Activated CD4-positive, alpha-beta T cell treated with anti-CD3 and anti-CD28 coated beads for 36 hours (primary cell): ENCODE data around the gene SMYD3. TPM values are rescaled to one million over a fixed set of nuclear protein-coding genes. Genes with fewer than 3 reads are reported as not detected.

Experiments
- ATAC-seq: fragments of 200-7000 bp; cut with Tn5 transposase; one replicate; pipeline ENCODE4 v1.10.0; 2021; ENCODE audit warnings: mild to moderate bottlenecking, moderate library complexity
- CTCF ChIA-PET: fragments of 350-600 bp; sonication (Branson Sonifier 250); formaldehyde crosslinking; loops from one replicate; lab custom pipeline; 2021; ENCODE audit warnings: antibody characterized with exemption; lab: Charles Lee
- POLR2A ChIA-PET: fragments of 350-600 bp; sonication (Branson Sonifier 250); formaldehyde crosslinking; loops from one replicate; lab custom pipeline; 2021; ENCODE audit warnings: antibody characterized with exemption, inconsistent platforms; lab: Charles Lee
- DNase-seq: peaks from one replicate; pipeline ENCODE4 v3.0.0-alpha.2; 2020
- H3K27ac Mint-ChIP-seq: one replicate; pipeline ENCODE4 v1.8.0; 2021; ENCODE audit warnings: mixed read lengths
- H3K27me3 Mint-ChIP-seq: one replicate; pipeline ENCODE4 v1.8.0; 2021; ENCODE audit warnings: mixed read lengths
- H3K36me3 Mint-ChIP-seq: one replicate; pipeline ENCODE4 v1.8.0; 2021; ENCODE audit warnings: low read depth, mixed read lengths
- H3K4me1 Mint-ChIP-seq: one replicate; pipeline ENCODE4 v1.8.0; 2021; ENCODE audit warnings: mixed read lengths
- H3K4me3 Mint-ChIP-seq: one replicate; pipeline ENCODE4 v1.8.0; 2021; ENCODE audit warnings: mild to moderate bottlenecking, moderate library complexity, mixed read lengths
- H3K9me3 Mint-ChIP-seq: one replicate; pipeline ENCODE4 v1.8.0; 2021; ENCODE audit warnings: low read depth, mixed read lengths
- intact Hi-C, 2 experiments: fragments of 100-400 bp; cut with DNase I in 1 of 2; cut with micrococcal nuclease in 1 of 2; formaldehyde crosslinking; loops; one replicate each; pipeline versions ENCODE4 v1.14.2 to v1.15.1; 2022 to 2024; cut with DNase I, micrococcal nuclease
- total RNA-seq, 2 experiments: library from RNA; stranded (reverse); gene quantifications; one replicate each; pipeline ENCODE4 v1.2.3, GENCODE V29; 2021

Gene SMYD3
- total RNA-seq, 2 experiments from 2014 or later, result 17.2 to 18.4 TPM

DNA sequence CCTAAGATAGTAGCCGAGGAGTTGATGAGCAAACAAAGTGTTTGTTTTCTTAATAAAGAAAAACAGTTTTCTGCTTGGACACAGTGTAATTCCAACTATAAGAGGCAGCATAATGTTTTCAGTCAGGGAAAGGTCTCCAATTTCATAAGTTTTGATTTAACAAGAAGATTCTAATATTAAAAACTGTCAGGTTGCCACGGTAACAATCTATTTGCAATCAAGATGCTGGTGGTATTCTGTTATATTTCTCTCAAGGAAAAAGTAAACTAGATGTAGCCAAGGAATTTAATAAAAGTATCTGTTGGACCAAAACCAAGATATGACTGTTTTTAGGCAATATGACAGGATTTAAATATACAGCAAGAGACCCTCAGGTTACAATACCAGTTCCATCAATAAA lies 211.7 kb downstream of the SMYD3 start:
- Mint-ChIP-seq H3K4me1 (peaks cover 2% of the 10 kb centered on the region), H3K27ac (no peak overlapping the region), H3K36me3 (peaks cover 10% of the 10 kb centered on the region), H3K27me3 (no peaks in the 10 kb centered on the region), H3K9me3 (no peaks in the 10 kb centered on the region), H3K4me3 (no peak overlapping the region)
- ChIA-PET CTCF (no interaction called here), POLR2A (no interaction called here)
- intact Hi-C loops, result no loop called here
- no peak for ATAC-seq
- DNase-seq, result no peak

DNA sequence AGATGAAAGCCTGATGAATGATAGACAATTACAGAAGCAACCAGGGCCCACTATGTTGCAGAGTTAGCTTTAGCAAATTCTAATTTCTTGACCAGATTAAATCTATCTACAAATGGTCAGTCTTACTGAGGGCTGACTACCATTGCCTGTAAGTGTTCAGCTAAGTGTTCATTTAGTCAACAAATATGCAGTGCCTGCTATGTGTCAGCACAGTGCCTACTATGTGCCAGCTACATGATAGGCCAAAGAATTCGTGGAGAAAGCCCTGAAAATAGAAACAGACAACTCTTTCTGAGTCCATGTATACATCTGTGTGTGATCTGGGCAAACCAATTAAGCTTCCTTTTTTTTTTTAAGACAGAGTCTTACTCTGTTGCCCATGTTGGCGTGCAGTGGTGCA lies 212.8 kb downstream of the SMYD3 start:
- no peaks in the 10 kb centered on the region for H3K27me3 Mint-ChIP-seq
- peaks cover 2% of the 10 kb centered on the region for H3K4me1 Mint-ChIP-seq
- DNase-seq, result no peak
- H3K36me3 Mint-ChIP-seq, result peaks cover 3% of the 10 kb centered on the region
- no peak overlapping the region for H3K27ac Mint-ChIP-seq
- intact Hi-C loops, result no loop called here
- ATAC-seq, result no peak
- no peak overlapping the region for H3K4me3 Mint-ChIP-seq
- CTCF ChIA-PET, result no interaction called here
- POLR2A ChIA-PET, result no interaction called here
- no peaks in the 10 kb centered on the region for H3K9me3 Mint-ChIP-seq

DNA sequence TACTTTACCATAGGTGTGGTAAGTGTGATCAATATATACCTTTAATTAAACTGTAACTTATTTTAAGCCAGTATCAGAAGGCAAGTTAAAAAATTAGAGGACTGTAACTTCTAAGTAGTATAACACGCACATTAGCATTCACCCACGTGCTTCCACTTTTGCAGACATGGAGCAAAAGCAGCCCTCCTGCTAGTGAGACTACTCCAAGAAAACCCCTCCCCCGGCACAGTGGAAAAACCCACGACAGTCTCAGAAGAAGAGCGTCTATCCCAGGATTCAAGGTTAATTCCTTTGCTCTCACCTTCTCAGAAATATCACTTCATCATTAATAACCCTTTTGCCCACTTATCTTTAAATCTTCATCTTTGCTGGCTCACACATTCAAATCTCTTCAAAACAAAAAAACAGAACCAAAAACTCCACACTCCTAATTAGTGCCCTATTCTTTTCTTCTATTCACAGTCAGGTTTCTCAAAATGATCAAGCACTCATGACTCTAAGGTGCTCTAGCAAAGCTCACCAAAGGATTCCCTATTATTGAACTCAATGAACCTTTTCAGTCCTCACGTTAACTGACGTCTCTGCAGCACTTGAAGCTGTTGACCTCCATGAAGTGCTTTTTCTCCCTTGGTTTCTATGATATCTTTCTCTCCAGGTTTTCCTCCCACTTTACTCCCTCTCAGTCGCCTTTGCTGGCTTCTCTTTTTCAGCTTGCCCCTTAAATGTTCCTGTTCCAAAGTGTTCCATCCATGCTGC lies 213.5 kb downstream of the SMYD3 start:
- no peak for ATAC-seq
- Mint-ChIP-seq H3K4me1 (peaks cover 2% of the 10 kb centered on the region), H3K36me3 (peaks cover 3% of the 10 kb centered on the region), H3K9me3 (no peaks in the 10 kb centered on the region), H3K4me3 (no peak overlapping the region), H3K27me3 (no peaks in the 10 kb centered on the region), H3K27ac (no peak overlapping the region)
- intact Hi-C loops, result no loop called here
- POLR2A ChIA-PET, result no interaction called here
- no peak for DNase-seq
- CTCF ChIA-PET, result no interaction called here

DNA sequence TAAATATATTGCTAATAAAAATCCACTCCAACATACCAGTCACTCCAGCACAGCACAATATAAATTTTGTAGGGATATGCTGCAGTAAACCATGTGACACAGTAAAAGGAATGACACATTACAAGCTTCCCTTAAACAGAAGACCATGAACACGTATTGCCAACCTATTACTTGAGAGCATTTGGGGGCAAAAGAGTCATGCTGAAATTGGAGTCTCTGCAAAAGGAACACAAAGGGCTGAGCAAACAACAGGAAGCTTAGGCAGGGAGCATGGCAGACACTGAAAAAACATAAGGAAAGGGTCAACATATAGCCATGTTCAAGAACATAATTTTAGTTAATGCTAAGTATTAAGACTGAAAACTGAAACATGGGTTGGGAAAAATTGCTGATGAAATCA lies 214.5 kb downstream of the SMYD3 start:
- intact Hi-C loops, result no loop called here
- Mint-ChIP-seq H3K27me3 (no peaks in the 10 kb centered on the region), H3K4me3 (no peak overlapping the region), H3K9me3 (no peaks in the 10 kb centered on the region), H3K27ac (no peak overlapping the region), H3K36me3 (peaks cover 3% of the 10 kb centered on the region), H3K4me1 (peaks cover 2% of the 10 kb centered on the region)
- ChIA-PET CTCF (no interaction called here), POLR2A (no interaction called here)
- no peak for ATAC-seq
- DNase-seq, result no peak

DNA sequence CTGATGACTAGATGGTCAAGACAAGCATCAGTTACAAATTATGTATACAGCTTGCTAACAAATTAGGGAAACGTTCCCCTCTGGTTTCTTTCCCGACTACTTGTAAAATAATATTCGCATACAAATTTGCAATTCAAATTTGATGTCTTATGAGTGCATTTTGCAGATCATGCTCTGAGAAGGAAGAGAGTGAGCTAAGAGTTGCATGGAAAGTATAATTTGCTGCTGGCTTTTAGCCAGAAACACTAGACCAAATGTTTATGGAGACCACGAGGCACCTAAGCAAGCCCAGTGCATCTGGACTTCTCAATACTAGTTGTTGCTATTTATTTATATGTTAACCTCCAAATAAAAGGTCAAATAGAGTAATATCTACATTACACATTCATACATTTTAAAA lies 216.0 kb downstream of the SMYD3 start:
- ChIA-PET POLR2A (no interaction called here), CTCF (no interaction called here)
- Mint-ChIP-seq H3K36me3 (peaks cover 3% of the 10 kb centered on the region), H3K9me3 (no peaks in the 10 kb centered on the region), H3K27me3 (no peaks in the 10 kb centered on the region), H3K4me1 (no peaks in the 10 kb centered on the region), H3K4me3 (no peak overlapping the region), H3K27ac (no peak overlapping the region)
- DNase-seq (no peak), ATAC-seq (no peak)
- intact Hi-C loops, result no loop called here

DNA sequence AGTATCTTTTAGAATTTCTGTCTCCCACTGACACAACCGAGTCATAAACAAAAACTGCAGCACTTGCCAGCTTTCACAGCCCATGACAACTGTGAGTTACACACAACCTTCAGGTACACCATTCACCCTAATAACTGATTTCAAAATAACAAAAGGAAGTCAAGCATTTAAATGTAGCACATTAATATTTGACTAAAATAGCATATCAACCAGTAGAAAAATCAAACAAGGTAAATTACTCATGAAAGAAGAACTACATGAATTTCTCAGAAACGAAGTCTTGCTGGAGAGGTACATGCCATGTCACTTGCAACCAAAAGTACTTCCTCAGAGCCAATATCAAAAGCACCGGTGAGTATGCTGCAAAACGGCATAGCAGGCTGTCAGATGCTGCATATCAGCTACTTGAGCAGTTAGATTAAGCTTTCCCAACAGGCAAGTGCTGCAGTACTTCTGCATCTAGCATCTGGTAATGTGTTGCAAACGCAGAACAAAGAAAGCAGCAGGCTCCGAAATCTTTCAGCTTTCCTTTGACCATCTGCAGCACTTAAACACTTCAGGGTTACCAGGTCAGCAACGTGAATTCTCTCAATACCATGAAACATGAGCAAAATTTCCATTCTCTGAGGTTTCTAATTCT lies 223.2 kb downstream of the SMYD3 start:
- H3K4me3 Mint-ChIP-seq, result no peak overlapping the region
- ATAC-seq (no peak), DNase-seq (no peak)
- no peak overlapping the region for H3K27ac Mint-ChIP-seq
- no peaks in the 10 kb centered on the region for H3K4me1 Mint-ChIP-seq
- intact Hi-C loops, result loop anchor here in 1 of 2 experiments (5.0 kb wide), 1 partner anchor 272 kb away; no protein-coding TSS in a partner anchor
- CTCF ChIA-PET, result interaction anchor here (1.1 to 1.3 kb wide), 3 partner anchors 14 to 31 kb away, joined by 3 read pairs; no protein-coding TSS in a partner anchor
- POLR2A ChIA-PET, result no interaction called here
- H3K9me3 Mint-ChIP-seq, result no peaks in the 10 kb centered on the region
- no peaks in the 10 kb centered on the region for H3K36me3 Mint-ChIP-seq
- H3K27me3 Mint-ChIP-seq, result no peaks in the 10 kb centered on the region

DNA sequence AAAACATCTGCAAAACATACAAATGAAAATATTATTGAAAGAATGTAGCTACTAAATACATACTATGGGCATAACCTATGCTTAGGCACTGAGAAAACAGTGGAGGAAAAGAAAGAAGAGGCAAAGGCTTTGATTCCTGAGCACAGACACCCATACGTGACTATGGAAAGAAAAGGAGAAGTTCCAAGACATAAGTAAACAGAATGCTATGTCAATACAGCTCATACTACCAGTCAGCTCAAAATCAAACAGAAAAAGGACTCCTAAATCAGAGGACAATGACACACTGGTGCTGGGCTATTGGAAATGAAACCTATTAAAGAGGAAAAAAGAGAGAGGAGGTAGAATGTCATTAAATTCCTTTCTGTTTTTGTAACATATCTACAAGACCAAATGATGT lies 225.4 kb downstream of the SMYD3 start:
- no peak overlapping the region for H3K4me3 Mint-ChIP-seq
- H3K9me3 Mint-ChIP-seq, result no peaks in the 10 kb centered on the region
- no peaks in the 10 kb centered on the region for H3K27me3 Mint-ChIP-seq
- no peak overlapping the region for H3K27ac Mint-ChIP-seq
- H3K36me3 Mint-ChIP-seq, result no peaks in the 10 kb centered on the region
- H3K4me1 Mint-ChIP-seq, result no peaks in the 10 kb centered on the region
- CTCF ChIA-PET, result no interaction called here
- intact Hi-C loops, result loop anchor here in 1 of 2 experiments (5.0 kb wide), 1 partner anchor 269 kb away; no protein-coding TSS in a partner anchor
- ATAC-seq (no peak), DNase-seq (no peak)
- POLR2A ChIA-PET, result no interaction called here

DNA sequence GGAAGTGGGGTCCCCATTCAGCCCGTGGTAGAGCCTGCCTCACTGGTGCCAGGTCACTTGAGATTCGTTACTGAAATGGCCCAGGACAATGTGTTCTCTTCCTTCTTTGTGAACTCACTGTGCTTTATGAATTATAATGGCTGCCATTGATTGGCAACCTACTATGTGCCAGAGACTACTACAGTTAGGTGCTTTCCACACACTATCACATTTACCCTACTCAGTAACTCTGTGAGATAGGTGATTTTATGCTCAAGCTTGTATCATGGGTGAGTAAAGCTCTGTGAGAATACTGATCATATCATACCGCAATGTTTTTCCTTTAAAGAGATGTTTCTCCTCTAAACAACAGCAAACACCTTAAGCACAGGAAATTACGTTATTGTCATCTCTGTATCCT lies 225.9 kb downstream of the SMYD3 start:
- ChIA-PET CTCF (no interaction called here), POLR2A (no interaction called here)
- Mint-ChIP-seq H3K4me1 (no peaks in the 10 kb centered on the region), H3K4me3 (no peak overlapping the region), H3K27me3 (no peaks in the 10 kb centered on the region), H3K9me3 (no peaks in the 10 kb centered on the region), H3K27ac (no peak overlapping the region), H3K36me3 (no peaks in the 10 kb centered on the region)
- intact Hi-C loops, result loop anchor here in 1 of 2 experiments (5.0 kb wide), 1 partner anchor 269 kb away; no protein-coding TSS in a partner anchor
- DNase-seq, result no peak
- ATAC-seq, result no peak

DNA sequence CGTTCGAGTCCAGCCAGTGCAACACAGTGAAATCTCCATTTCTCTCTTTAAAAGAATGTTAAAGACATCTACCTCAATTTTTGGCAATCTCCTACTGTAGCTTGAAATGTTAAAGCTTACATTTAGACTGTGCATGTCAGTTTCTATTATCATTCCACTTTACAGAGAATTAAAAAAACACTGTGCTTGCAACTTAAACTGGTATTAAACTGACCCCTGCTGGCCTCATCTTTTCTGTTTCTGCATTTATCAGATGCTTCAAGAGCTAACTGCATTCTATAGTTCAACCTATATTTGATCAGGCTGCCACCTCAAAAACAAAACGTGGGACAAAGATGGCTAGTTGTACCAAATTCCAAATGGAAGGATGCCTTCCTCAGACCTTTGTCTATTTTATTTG lies 226.5 kb downstream of the SMYD3 start:
- intact Hi-C loops, result loop anchor here in 1 of 2 experiments (5.0 kb wide), 1 partner anchor 268 kb away; no protein-coding TSS in a partner anchor
- H3K4me1 Mint-ChIP-seq, result no peaks in the 10 kb centered on the region
- no peaks in the 10 kb centered on the region for H3K36me3 Mint-ChIP-seq
- H3K27ac Mint-ChIP-seq, result no peak overlapping the region
- CTCF ChIA-PET, result interaction anchor here (0.6 kb wide), 1 partner anchor 409 kb away, joined by 3 read pairs; no protein-coding TSS in a partner anchor
- POLR2A ChIA-PET, result no interaction called here
- ATAC-seq (no peak), DNase-seq (no peak)
- no peaks in the 10 kb centered on the region for H3K9me3 Mint-ChIP-seq
- no peaks in the 10 kb centered on the region for H3K27me3 Mint-ChIP-seq
- no peak overlapping the region for H3K4me3 Mint-ChIP-seq

DNA sequence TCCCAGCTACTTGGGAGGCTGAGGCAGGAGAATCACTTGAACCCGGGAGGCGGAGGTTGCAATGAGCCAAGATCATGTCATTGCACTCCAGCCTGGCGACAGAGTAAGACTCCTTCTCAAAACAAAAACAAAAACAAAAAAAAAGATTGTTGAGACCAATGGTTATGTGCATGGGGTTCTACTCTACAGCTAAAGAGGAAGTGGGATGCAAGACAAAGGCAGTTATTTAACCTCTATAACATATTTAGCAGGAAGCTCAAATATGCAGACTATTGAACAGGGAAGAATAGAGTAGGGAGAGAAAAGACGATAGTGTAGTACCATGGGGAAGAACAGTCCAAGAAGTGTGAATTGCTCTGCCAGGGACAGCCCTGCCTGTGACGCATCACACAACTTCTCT lies 227.7 kb downstream of the SMYD3 start:
- H3K9me3 Mint-ChIP-seq, result no peaks in the 10 kb centered on the region
- no peak overlapping the region for H3K27ac Mint-ChIP-seq
- H3K36me3 Mint-ChIP-seq, result no peaks in the 10 kb centered on the region
- POLR2A ChIA-PET, result no interaction called here
- intact Hi-C loops, result no loop called here
- DNase-seq (no peak), ATAC-seq (no peak)
- H3K27me3 Mint-ChIP-seq, result no peaks in the 10 kb centered on the region
- H3K4me1 Mint-ChIP-seq, result no peaks in the 10 kb centered on the region
- H3K4me3 Mint-ChIP-seq, result no peak overlapping the region
- CTCF ChIA-PET, result no interaction called here

DNA sequence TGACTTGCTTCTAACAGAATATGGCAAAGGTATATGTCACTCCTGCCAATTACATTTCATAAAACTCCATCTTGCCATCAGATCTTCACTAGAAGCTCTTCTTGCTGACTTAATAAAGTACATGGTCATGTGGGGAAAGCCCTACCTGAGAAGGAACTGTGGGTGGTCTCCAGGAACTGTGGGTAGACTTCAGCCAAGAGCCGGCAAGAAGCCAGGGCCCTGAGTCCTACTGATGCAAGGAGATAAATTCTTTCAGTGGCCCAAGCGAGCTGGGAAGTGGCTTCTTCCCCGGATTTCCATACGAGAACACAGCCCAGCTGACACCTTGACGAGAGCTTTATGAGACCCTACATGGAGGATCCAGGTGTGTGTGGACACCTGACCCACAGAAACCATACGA lies 228.7 kb downstream of the SMYD3 start:
- intact Hi-C loops, result no loop called here
- Mint-ChIP-seq H3K27ac (no peak overlapping the region), H3K4me3 (no peak overlapping the region), H3K36me3 (peaks cover 3% of the 10 kb centered on the region), H3K4me1 (no peaks in the 10 kb centered on the region), H3K27me3 (no peaks in the 10 kb centered on the region), H3K9me3 (peaks cover 2% of the 10 kb centered on the region)
- ChIA-PET CTCF (interaction anchor here (0.7 kb wide), 1 partner anchor 10 kb away, joined by 3 read pairs; no protein-coding TSS in a partner anchor), POLR2A (no interaction called here)
- DNase-seq (no peak), ATAC-seq (no peak)

DNA sequence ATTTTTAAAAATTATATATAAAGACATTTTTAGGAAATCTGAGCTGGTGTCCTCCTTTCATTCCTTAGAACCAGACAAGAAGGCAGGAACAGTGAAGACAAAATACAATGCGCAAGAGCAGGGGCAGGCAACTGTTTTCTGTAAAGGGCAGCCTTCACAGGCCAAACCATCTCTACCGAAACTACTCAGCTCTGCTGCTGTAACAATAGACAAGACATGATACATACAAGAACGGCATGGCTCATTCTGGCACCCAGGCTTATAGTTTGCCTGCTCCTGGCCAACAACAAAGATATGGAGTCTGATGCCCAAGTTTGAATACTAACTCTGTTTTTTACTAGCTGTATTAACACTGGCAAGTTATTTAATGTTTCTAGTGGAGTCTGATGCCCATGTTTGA lies 232.0 kb downstream of the SMYD3 start:
- Mint-ChIP-seq H3K27ac (no peak overlapping the region), H3K9me3 (peaks cover 4% of the 10 kb centered on the region), H3K27me3 (no peaks in the 10 kb centered on the region), H3K4me1 (no peaks in the 10 kb centered on the region), H3K4me3 (no peak overlapping the region), H3K36me3 (peaks cover 7% of the 10 kb centered on the region)
- DNase-seq (no peak), ATAC-seq (no peak)
- intact Hi-C loops, result no loop called here
- CTCF ChIA-PET, result interaction anchor here (0.6 kb wide), 1 partner anchor 484 kb away, joined by 3 read pairs; no protein-coding TSS in a partner anchor
- POLR2A ChIA-PET, result no interaction called here
